Hematopoietic multipotent progenitor cell treated with erythropoietin and hydrocortisone succinate and interleukin-3 and kit ligand, for 6 days (in vitro differentiated cells): ENCODE data around the gene AXDND1.
A peak's percentile ranks its signal among the peaks of the same experiment; 100 is the strongest.
"Not testable (repeated sequence)": the region's sequence is repeated elsewhere in the genome, so short reads cannot be mapped to it uniquely, and the experiment has no call there.

Experiments
- DNase-seq: peaks from one replicate; pipeline ENCODE4 v3.0.0-alpha.2; 2015

AXDND1 gene

DNA sequence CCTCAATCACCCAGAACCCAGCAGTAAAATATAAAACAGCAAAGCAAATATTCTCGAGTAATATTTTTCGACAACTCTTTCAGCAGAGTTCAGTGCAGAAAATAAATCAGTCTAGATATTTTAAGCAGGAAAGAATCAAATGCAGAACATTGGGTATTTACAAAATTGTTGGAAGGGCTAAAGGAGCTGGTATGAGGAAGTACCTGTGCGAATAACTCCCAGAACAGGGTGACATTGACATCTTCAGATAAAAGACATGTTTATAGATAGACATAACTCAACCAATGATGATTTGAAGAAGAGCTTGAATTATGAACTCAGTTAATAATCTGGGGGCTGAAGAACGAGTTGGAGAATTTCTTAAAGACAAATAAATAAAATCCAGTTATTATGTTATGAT, 6.4 kb downstream of the AXDND1 start:
- no peak for DNase-seq

DNA sequence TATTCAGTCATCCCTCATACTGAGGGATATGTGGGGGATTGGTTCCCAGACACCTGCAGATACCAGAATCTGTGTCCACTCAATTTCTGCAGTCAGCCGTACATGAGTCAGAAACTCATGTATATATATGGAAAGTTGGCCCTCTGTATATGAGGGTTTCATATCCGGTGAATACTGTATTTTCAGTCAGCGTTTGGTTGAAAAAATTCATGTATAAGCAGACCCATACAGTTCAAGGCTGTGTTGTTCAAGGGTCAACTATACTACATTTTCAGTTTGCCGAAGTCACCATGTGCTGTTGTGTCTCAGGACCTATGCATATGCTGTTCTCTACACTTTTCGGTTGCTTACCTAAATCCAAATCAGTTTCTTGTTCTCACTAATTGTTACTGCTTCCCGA, 10.5 kb downstream of the AXDND1 start:
- no peak for DNase-seq

DNA sequence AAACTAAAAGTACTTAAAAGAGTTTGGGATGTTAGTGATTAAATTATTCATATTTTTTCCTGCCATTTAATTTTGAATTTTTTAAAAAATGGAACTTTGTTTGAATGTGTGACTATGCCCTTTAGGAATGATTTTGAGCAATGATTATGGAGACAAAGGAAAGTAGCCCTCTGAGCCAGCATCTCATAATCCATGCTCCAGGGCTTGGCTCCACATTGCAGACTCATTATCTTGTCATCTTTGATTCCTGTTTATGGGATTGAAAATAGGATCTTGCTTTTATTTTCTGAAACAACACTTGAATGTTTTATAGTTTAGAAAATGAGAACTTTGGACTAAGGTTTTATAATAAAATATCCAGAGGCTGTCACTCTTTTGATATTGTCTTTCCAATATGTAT, 14.5 kb downstream of the AXDND1 start:
- DNase-seq: no peak

DNA sequence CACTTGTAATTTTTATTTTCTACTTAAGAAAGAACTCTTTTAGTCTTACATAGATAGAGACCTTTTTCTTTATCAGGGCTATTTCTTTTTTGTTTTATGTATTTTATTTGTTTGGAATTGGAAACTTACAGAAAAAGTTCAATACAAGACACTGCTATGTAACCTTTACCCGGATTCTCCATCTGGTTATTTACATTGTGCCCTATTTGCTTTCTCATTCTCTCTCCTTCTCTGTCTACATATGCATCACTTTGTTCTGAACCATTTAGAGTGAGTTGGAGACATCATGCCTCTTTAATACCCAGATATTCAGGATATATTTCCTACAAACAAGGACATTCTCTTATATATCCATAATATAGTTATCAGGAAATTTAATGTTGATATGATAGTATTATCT, 18.3 kb downstream of the AXDND1 start:
- no peak for DNase-seq

DNA sequence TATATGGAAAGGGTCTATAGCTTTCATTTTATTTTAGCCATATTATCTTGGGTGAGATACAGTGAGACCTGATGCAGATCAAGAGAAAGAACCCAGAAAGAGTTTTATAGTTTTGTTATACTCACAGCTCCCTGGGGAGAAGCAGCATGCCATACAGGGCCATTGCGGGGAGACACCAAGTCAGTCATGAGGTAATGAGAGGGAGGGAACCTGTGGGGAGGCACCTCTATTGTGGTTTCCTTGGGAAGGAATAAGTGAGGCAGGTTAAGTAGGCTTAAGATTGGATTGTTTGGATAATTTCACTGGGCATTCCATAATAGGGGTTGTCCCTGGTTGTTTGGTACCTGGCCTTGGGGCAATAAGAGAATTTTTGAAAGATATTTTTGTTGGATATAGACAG, 19.7 kb downstream of the AXDND1 start:
- DNase-seq: no peak

DNA sequence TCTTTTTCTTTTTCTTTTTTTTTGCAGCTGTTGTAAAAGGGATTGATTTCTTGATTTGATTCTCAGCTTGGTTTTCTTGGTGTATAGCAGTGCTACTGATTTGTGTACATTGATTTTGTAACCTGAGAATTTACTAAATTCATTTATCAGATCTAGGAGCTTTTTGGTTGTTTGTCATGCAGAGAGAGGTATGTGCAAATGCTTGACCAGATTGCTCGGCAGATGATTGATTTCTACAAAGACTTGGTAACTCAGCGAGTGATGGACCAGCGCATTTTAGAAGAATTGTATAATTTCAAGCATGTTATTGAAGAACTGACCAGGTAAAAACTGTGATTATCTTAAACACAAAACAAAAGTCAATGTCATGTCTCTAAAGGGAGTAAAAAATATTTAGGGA, 27.9 kb downstream of the AXDND1 start:
- no peak for DNase-seq

DNA sequence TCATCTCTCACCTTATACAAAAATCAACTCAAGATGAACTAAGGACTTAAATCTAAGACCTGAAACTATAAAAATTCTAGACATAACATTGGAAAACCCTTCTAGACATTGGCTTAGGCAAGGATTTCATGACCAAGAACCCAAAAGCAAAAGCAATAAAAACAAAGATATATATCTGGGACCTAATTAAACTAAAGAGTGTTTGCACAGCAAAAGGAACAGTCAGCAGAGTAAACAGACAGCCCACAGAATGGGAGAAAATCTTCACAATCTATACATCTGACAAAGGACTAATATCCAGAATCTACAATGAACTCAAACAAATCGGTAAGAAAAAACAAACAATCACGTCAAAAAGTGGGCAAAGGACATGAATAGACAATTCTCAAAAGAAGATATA, 33.6 kb downstream of the AXDND1 start:
- DNase-seq: not testable (repeated sequence)

DNA sequence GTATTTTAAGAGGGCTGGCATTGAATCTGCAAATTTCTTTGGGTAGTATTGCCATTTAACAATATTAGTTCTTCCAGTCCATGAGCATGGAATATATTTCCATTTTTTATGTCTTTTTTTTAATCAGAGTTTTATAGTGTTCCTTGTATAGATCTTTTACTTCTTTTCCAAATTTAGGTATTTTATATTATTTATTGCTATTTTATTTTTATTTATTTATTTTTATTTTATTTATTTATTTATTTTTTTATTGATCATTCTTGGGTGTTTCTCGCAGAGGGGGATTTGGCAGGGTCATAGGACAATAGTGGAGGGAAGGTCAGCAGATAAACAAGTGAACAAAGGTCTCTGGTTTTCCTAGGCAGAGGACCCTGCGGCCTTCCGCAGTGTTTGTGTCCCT, 52.0 kb downstream of the AXDND1 start:
- DNase-seq: not testable (repeated sequence)

DNA sequence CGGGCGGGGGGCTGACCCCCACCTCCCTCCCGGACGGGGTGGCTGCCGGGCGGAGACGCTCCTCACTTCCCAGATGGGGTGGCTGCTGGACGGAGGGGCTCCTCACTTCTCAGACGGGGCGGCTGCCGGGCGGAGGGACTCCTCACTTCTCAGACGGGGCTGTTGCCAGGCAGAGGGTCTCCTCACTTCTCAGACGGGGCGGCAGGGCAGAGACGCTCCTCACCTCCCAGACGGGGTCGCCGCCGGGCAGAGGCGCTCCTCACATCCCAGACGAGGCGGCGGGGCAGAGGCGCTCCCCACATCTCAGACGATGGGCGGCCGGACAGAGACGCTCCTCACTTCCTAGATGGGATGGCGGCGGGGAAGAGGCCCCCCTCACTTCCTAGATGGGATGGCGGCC, 52.9 kb downstream of the AXDND1 start:
- not testable (repeated sequence) for DNase-seq

DNA sequence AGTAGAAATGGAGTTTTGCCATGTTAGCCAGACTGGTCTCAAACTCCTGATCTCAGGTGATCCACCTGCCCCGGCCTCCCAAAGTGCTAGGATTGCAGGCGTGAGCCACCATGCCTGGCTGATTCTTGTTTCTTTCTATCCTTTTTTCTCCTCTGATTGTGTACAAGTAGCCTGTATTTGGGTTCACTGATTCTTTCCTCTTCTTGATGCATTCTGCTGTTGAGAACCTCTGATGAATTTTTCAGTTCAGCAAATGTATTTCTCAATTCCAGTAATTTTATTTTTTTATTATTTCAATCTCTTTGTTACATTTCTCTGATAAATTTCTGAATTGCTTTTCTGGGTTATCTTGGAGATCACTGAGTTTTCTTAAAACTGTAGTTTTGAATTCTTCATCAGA, 58.8 kb downstream of the AXDND1 start:
- no peak for DNase-seq

DNA sequence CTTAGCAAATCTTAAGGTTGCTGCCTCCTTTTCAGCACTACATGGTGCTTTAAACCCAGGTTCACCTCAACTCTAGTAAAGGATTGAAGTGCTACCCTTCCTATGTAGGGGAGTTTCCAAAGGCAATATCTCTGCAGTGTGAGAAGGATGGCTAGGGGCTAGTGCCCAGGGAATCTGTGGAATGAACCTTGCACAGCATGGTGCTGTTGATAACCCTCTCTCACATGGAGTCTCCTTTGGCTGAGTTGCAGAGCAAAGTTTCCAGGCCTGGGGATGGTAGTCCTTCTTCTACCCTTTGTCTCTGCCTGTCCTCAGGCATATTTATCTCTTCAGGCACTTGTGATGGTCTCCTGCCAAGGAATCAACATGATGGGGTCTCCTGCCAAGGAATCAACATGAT, 59.4 kb downstream of the AXDND1 start:
- no peak for DNase-seq

DNA sequence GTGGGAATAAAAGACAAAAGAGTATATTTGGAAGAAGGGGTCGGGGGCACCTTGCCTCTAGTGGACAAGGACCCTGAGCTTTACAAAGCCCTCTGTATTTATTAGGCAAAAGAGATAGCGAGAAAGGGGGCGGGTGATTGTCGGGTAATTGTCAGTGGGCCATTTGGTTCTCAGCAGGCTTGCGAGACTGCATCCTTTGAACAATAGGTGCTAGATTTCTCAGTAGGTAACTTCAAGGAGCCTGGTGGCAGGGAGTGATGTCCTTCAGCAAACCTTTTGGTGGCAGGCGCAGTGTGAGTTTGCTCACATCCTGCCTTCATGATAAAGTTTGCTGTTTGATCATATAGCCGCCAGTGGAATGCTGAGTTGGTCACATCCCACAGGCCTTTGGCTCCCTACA, 71.4 kb downstream of the AXDND1 start:
- no peak for DNase-seq

DNA sequence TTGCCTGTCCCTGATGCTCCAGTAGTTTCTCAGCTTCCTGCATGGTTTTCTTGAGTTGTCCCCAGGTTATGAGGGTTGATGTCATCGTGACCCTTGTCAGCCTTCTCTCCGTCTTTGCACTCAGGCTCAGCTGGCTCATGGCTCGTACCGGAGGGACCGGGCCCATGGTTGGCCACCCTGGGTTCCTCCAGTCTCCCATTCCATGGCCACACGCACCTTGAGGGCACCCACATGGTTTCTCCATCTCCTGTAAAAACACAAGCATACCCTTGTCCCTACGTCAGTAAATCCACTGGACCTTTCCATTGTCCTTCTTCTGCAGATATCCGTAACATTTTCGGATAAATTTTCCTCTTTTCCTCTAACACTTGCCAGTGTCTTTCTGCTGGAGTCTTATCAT, 73.9 kb downstream of the AXDND1 start:
- DNase-seq: not testable (repeated sequence)

DNA sequence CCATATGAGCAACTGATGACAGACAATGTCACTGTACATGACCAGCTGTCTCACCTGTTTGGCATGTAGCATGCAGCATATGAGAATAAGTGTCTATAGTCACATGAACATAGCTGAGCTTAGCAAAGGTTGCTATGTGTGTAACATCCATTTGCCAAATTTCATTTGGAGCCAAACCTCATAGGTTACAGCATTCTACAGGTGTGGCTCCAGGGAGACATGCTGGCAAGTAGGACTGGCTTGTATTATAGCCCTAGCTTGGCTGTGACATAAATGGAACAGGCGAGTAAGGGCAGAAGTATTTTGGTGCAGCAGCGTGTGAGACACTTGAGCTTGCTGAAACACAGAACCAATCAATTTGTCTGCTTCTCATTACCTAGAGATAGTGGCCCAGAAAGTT, 74.5 kb downstream of the AXDND1 start:
- not testable (repeated sequence) for DNase-seq

DNA sequence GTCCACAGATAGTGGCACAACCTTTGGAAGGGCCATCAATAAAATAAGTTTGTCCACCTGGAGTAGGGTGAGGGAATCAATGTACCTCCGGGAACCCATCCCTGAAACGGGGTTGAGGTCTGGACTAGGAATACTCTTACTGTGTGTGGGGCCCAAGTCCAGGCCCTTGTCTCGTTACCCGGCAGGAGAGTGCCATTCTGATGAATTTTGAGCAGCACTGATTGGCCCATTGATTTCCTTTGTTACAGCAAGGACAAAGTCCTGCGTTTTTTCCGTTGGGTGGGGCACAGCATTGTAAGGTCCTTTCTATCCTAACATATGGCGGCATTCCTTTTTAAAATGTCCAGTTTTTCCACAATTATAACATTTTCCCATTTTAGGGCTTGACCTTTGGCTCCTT, 75.2 kb downstream of the AXDND1 start:
- no peak for DNase-seq

DNA sequence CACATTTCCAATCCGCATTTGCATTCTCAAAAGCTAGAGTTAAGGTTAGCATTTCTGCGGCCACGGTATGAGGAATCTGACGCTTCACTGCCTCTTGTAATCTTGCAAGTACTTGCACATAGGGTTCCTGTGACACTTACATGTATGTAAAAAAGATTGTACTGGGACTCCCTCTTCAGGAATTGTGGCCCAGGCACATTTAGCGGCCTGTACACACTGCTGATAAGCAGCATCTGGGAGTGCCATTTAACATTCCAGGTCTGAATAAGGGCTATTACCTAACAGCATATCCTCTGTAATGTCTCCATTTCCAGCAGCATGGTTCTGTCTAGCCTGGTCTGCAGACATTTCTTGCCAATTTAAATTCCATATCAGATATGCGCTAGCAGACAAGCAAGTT, 75.7 kb downstream of the AXDND1 start:
- DNase-seq: no peak

DNA sequence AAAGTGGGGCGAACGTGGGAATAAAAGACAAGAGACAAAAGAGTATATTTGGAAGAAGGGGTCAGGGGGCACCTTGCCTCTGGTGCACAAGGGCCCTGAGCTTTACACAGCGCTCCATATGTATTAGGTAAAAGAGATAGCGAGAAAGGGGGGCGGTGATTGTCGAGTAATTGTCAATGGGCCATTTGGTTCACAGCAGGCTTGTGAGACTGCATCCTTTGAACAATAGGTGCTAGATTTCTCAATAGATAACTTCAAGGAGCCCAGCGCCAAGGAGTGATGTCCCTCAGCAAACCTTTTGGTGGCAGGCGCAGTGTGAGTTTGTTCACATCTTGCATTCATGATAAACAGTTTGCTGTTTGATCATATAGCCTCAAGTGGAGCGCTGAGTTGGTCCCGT, 77.1 kb downstream of the AXDND1 start:
- not testable (repeated sequence) for DNase-seq

DNA sequence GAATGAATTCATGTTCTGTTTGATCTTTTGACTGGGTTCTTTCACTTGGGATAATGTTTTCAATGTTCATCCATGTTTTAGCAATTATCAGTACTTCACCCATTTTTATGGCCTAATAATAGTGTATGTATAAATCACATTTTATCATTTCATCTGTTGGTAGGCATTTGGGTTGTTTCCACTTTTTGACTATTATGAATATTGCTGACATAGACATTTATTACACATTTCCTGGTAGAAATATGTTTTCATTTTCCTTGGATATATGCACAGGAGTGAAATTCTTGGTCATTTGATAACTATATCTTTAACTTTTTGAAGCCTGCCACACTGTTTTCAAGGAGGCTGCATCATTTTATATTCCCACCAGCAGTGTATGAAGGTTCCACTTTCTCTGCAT, 79.8 kb downstream of the AXDND1 start:
- no peak for DNase-seq

DNA sequence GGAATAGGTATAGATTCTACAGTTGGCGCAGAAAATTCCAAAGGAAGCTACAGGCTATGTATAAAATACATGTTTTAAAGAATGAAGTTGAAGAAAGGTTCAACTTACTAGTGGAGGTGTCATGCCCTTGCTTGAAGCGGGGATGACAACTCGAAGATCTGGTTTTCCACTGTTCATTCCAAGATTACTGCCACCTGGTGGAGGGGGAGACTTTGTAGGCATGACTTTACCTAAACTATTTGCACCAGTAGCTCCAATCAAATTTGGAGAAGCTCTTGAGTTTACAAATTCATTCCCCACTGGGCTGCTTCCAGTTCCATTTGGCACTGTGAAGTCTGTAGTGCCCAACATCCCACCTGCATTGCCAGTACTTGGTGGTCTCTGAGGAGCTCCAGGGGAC, 81.7 kb downstream of the AXDND1 start:
- DNase-seq: peak; percentile 26

DNA sequence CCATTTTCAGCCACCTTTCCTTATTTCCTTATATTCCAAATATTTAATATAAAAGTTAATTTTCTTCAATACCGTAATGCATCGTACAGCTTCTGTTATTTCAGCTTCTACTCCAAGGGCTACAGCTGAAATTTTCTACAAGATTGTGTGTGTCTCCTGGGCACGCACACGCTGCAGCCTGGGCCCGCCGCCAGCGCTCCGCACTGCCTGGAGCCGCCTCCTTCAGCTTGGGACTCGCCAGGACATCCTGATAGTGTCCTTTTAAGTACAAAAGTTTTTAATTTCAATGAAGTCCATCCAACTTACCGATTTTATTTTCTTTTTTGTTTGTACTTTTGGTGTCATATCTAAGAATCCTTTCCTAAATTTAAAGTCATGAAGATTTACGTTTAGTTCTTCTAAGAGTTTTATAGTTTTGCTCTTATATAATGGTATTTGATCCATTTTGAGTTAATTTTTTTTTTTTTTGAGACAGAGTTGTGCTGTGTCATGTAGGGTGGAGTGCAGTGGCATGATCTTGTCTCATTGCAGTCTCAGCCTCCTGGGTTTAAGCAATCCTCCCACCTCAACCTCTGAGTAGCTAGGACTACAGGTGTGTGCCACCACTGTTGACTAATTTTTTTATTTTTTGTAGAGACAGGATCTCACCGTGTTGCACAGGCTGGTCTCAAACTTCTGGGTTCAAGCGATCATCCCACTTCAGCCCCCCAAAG, 82.8 kb downstream of the AXDND1 start:
- no peak for DNase-seq

DNA sequence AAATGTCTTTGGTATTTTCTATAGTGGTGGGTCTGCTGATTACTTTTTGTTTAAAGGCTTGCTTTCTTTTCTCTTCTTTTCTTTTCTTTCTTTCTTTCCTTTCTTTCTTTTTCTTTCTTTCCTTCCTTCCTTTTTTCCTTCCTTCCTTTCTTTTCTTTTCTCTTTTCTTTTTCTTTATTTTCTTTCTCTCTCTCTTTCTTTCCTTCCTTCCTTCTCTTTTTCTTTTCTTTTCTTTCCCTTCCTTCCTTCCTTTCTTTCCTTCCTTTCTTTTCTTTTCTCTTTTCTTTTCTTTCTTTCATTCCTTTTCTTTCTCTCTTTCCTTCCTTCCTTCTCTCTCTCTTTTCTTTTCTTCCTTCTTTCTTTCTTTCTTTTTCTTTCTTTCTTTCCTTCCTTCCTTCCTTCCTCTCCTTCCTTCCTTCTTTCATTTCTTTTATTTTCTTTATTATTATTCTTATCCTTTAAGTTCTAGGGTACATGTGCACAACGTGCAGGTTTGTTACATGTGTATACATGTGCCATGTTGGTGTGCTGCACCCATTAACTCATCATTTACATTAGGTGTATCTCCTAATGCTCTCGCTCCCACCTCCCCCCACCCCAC, 93.9 kb downstream of the AXDND1 start:
- DNase-seq: not testable (repeated sequence)

DNA sequence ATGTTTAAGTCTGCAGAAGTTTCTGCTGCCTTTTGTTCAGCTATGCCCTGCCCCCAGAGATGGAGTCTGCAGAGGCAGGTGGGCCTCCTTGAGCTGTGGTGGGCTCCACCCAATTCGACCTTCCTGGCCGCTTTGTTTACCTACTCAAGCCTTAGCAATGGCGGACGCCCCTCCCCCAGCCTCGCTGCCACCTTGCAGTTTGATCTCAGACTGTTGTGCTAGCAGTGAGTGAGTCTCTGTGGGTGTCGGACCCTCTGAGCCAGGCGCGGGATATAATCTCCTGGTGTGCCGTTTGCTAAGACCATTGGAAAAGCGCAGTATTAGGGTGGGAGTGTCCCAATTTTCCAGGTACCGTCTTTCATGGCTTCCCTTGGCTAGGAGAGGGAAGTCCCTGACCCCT, 99.9 kb downstream of the AXDND1 start:
- not testable (repeated sequence) for DNase-seq

DNA sequence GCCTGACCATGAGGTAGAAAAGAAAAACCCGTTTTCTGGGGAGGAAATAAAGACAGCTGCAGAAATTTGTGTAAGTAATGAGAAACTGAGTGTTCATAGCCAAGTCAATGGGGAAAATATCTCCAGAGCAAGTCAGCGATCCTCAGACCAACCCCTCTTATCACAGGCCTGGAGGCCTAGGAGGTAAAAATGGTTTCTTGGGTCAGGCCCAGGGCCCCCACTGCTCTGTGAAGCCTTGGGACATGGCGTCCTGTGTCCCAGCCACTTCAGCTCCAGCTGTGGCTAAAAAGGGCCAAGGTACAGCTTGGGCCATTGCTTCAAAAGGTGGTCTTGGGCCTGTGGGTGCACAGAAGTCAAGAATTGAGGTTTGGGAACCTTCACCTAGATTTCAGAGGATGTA, 108.9 kb downstream of the AXDND1 start:
- no peak for DNase-seq

DNA sequence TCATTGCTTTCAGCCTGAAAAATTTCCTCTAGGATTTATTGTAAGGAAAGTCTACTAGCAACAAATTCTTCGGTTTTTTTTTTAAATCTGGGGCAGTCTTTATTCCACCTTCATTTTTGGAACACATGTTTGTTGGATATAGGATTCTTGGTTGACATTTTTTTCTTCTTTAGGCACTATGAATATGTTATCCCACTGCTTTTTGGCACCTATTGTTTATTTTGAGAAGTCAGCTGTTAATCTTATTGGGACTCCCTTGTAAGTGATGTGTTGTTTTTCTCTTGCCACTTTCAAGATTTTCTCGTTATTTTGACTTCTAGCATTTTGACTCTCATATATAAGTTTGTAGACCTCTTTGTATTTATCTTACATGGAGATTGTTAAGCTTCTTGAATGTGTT, 110.7 kb downstream of the AXDND1 start:
- DNase-seq: no peak

DNA sequence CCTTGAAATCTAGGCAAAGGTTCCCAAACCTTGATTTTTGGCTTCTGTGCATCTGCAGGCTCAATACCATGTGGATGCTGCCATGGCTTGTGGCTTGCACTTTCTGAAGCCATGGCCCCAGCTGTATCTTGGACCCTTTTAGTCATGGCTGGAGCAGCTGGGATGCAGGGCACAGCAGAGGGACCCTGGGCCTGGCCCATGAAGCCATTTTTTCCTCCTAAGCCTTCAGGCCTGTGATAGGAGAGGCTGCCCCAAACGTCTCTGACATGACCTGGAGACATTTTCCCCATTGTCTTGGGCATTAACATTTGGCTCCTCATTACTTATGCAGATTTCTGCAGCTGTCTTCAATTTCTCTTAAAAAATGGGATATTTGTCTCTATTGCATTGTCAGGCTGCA, 112.6 kb downstream of the AXDND1 start:
- no peak for DNase-seq
